Hematopoietic multipotent progenitor cell treated with erythropoietin and hydrocortisone succinate and interleukin-3 and kit ligand, for 15 days (in vitro differentiated cells): ENCODE measurements around the gene TENM4.
"Not testable (repeated sequence)": the region's sequence is repeated elsewhere in the genome, so short reads cannot be mapped to it uniquely, and the experiment has no call there.

Source experiments
- DNase-seq: peaks from one replicate; pipeline ENCODE4 v3.0.0-alpha.2; 2015; ENCODE audit warnings: low spot score

The TENM4 gene

DNA sequence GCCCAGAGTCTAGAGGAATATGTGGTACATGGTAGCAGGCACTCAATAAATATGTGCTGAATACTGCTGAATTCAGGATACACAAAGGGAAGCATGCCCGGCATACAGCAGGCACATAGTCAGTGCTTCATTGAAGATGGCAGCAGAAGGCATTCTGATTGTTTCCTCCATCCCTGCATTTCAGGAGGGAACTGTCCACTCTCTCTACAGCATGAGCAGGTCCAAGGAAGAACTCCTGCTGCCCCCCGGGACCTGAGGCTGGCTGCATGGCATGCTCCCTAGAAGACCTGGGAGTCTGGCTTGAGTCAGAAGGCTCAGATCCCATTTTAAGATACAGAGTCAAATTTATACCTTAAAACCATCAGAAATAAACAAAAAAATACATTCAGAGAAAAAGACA, 546.8 kb downstream of the TENM4 start:
- no peak for DNase-seq

DNA sequence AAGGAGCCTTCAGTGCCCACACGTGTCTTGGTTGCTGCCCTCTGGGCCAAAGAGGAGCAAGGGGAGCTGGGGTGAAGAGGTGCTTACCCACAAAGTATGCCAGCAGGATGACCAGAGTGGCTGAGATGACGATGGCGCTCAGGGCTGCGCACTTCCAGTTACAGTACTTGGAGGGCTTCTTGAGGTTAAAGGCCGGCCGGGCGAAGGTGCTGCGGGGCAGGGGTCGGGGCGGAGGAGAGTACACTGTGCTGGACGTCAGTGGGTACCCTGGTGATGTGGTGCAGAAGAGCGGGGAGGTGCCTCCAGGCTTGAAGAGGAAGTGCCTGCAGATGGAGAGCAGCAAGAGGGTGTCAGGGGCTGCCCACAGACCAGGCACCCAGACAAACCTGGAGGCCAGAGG, 551.1 kb downstream of the TENM4 start:
- DNase-seq: no peak

DNA sequence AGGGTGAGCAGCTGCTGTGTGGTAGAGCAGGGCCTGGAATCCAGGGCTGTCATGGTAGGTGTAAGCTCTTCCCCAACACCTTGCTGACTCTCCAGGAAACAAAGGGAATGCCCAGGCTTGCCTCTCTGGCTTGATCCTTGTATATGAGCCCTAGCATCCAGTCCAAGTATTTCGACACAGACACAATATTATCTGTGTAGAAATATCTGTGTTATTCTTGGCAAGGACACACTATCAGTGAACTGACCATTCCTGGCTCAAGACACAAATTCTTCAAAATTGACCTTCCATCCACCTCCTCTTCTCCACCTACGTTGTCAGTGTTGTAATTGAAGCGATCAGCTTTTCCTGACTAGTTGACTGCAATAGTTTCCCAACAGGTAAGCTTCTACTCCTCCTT, 554.2 kb downstream of the TENM4 start:
- DNase-seq: no peak

DNA sequence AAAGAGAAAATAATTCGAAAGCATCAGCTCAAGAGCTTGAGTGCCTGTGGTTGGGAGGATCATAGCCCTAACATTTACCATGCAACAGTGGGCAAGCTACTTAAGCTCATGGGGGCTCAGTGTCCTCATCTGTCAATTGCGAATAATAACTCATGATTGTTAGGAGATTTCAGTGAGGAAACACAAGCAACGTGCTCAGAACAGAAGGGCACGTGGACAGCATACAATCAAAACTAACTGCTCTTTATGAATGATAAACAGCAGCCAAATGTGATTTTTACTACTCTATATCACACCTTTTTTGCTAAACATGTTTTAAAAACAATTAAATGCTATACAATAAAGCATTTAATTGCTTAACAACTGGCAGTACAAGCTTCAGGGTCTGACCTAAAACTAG, 556.1 kb downstream of the TENM4 start:
- no peak for DNase-seq

DNA sequence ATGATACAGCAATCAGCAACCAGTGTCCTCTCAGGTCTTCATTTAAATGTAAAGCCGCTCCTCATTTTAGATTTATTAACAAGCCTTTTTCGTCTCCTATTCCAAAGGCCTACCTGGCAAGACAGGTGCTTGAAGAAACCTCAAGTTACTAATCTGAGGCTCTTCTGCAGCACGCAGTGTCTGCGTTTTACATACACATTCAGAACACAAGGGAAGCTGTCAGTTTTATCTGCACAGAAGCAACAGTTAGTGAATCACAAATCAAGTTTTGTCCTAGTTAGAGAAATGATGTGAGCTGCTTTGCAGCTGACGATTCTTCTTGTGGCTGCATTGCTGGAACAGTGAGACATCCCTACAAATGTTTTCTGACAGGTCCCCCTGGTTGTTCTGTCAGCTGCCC, 557.3 kb downstream of the TENM4 start:
- no peak for DNase-seq

DNA sequence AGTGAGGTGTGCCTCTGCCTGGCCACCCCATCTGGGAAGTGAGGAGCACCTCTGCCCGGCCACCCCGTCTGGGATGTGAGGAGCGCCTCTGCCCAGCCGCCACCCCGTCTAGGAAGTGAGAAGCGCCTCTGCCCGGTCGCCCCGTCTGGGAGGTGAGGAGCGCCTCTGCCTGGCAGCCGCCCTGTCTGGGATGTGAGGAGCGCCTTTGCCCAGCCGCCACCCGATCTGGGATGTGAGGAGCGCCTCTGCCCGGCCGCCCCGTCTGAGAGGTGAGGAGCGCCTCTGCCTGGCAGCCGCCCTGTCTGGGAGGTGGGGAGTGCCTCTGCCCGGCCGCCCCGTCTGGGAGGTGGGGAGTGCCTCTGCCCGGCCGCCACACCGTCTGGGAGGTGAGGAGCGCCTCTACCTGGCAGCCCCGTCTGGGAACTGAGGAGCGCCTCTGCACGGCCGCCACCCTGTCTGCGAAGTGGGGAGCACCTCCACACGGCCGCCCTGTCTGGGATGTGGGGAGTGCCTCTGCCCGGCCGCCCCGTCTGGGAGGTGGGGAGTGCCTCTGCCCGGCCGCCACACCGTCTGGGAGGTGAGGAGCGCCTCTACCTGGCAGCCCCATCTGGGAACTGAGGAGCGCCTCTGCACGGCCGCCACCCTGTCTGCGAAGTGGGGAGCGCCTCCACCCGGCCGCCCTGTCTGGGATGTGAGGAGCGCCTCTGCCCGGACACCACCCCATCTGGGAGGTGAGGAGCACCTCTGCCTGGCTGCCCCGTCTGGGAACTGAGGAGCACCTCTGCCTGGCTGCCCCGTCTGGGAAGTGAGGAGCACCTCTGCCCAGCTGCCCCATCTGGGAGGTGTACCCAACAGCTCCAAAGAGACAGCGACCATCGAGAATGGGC, 561.5 kb downstream of the TENM4 start:
- DNase-seq: not testable (repeated sequence)

DNA sequence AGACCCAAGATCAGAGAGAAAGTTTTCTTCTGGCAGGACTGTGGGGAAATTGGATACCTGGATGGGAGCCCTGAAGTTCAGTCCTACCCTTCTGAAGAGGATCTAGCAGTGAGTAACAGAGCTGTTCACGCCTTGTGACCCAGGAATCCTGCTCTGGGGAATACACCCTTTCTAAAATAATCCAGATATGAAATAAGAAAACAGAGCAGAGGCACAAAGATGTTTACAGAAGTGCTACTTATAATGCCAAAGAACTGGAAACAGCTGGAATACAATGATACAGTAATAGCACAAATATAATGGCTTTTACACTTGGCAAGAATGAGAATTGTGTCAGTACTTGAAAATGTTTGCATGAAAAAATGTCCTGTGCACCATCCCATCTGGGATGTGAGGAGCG, 562.2 kb downstream of the TENM4 start:
- no peak for DNase-seq

DNA sequence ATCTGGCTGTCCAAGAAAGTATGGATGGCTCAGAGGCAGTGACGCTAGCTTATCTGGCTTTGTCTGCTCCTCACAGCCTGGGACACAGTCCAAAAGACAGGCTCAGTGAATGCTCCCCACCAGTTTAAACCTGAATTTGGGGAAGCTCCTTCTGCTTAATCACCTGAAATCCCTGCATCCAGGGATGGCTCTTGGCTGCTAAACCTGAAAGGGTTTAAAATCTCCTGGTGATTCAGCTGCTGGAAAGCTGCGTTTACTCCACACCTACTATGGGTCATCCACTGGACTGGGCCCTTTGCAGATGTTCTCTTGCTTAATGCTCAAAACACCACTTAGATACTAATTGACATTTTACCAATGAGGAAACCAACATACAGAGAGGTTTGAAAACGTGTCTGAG, 564.2 kb downstream of the TENM4 start:
- DNase-seq: no peak

DNA sequence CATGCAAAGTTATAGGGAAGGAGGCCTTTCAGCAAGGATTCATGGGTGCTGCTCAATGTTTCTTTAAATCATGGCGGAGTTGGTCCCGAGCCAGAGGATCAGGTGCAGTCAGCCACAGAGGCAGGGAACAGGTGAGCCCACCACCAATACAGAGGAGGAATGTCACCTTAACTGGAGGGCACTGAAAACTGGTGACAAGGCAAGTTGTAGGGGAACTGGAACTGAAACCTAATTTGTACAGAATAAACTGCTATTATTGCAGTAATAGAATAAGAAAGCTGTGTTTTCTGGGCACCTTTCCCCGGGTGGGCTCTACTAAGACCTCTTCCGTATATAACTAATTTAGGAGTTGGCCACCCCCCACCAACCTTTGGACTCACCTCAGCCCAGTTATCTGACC, 570.2 kb downstream of the TENM4 start:
- DNase-seq: no peak

DNA sequence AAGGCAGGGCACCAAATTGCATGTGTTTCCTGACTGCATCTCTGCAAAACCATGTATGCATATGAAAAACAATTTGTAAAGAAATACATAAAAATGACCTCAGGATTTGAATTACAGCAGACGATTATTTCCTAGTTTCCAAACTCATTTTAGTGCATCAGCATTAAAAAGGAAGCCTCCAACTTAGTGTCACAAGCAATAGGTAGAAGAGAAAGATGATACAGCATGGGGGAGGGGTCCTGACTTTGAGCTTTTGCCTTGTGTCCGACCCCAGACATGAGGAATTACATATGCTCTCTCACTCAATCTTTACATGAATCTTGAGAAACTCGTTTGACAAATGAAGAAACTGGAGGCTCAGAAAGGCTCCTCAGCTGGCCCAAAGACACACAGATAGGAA, 571.5 kb downstream of the TENM4 start:
- no peak for DNase-seq

DNA sequence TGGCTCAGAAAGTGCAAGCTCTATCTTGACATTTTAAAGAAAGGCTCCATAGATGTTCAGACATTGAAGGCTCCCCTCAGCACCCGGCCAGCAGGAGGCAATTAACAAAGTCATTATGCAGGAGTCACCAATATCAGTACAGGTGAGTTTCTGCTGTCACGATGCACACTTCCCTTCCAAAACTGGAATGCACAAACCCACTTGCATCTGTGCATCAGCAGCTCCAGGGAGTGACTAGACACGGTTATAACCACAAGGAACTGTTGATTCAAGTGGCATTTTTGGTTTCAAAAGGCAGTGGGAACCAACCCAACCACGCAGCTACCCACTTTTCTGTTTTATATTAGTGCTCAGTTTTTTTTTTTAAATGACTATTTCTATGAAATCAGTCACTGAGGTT, 572.3 kb downstream of the TENM4 start:
- DNase-seq: no peak

DNA sequence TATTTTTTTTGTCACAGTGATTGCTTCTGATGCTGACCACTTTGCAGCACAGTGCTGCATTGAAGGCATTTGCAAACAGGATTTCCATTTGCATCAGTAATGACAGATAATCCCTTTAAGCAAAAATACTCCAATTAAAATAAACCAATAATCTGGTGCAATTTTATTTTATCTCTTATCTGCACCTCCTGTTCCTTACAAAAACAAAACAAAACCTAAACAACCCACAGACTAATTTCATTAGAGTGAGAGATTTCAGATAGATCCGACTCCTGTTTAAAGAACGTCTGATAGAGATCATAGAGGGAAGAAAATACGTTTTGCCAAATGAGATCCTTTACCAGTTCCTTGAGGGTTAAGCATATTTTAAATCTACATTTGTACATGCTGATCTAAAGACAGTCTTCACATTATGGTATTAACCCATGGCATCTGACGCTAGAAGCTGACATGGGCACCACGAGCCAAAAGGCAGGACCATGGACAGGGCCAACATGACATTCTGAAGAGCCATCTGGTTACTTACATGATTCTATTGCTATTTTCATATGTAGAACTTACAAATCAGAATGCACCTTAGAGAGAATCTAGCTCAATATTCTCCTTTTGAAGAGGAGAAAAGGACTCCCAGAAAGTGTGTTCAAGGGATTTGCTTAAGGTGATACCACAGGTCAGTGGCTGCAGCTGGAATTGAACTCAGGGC, 580.0 kb downstream of the TENM4 start:
- DNase-seq: no peak

DNA sequence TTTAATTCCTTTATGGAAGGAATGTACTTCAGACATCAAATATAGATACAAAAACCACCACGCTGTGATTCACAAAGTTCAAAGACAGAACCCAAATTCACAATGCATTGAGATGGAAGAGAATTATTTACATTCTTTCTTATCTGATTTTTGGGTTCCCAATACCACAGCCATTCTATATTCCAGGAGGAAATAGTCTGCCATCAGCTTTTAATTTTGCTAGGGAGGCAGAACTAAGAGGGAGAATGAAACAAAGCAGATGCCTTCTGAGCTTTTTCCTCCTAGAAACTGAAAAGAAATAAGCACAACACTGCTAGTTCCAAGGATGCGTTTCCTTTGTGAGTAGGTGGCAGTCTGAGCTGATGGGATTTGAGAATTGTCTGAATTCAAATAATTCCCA, 583.1 kb downstream of the TENM4 start:
- no peak for DNase-seq

DNA sequence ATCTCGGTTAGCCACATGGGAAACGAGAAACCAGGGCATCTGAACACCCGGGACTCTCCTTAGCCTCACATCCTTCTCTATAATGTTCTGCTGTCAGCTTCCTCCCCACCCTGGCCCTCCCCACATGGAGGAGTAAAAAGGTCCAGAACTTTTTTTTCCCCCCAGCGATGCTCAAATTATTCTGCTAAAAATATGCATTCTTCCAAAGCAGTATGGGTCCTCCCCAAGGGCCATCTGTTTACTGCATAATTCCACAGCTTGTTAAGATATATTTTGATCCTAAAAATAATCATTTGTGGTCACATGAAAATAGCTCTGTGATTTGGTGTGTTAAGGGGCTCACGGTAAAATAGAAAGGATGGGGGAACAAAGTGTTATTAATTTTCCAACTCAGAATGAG, 584.6 kb downstream of the TENM4 start:
- no peak for DNase-seq

DNA sequence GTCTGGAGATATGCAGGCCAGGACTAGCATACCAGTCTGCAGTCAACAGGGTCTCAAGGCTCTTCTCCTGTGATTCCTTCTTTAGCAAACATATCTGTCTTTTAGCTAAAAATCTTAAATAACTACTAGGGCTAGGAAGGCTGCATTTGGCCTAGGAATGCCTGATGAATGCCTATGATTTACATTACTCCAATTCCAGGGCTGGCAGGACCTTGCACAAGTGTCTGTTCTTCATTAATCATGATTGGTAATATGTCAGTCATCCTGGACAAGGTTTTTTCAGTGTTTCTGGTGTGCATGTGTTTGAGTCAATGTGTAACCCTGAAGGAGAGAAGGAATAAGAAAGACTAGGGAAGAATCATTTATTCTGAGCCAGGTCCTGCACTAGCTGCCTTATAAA, 585.7 kb downstream of the TENM4 start:
- DNase-seq: no peak

DNA sequence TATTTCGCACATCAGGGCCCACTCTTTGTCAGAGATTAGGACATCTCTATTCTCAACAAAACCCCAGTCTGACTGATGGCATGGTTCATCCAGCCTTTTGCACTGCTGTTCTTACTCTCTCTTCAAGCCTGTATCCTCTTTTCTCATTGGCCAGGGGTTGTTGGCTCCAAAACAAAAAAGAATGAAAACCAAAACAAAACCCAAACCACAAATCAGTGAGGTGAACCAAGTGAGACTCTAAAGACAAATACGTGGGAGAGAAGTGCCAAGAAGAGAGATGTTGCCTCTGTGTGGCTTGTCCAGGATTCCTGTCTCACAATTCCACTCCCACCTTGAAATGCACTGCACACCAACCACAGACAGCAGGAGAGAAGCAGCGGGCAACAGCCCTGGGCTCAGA, 587.3 kb downstream of the TENM4 start:
- DNase-seq: no peak

DNA sequence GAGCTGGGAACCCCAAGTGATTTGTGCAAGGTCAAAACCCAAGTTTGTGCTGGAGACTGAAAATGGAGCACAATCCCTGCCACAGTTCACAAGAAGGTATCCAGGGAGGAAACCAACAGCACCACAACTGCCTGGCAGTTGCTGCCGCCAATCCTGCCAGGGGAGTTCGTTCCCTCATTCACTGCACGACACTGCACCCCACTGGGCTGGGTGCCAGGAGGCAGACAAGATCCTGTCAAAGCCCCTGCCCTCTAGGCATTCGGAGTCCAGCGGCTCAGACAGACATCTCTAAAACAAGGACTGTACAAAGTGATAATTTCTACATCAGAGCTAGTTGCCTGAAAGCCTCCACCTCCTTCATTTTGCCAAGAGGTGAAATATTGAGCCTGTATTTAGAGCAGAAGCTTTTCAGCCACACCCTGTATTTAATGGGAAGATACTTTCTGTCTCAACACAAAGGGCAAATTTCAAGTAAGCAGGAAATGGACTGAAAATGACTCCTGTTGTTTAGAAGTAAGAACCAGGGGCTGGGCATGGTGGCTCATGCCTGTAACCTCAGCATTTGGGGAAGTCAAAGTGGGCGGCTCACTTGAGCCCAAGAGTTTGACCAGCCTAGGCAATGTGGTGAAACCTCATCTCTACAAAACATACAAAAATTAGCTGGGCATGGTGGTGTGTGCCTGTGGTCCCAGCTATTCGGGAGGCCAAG, 588.8 kb downstream of the TENM4 start:
- no peak for DNase-seq

DNA sequence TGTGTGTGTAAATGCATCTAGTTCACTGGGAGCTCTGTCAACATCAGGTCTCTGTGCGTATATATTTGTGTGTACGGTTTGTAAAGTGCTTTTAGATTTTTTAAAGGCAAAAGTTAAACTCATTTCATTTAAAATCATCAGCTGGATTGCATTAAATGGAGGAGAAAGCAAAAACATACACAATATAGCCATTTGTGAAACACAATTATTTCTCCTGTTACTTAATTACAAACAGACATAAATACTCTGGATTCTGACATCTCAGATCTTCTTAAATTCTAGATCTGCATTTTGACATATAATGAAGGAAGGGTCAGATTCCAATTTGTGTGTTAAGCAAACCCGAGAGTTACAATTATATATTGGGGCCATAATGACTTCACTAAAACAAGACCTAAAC, 590.8 kb downstream of the TENM4 start:
- DNase-seq: no peak

DNA sequence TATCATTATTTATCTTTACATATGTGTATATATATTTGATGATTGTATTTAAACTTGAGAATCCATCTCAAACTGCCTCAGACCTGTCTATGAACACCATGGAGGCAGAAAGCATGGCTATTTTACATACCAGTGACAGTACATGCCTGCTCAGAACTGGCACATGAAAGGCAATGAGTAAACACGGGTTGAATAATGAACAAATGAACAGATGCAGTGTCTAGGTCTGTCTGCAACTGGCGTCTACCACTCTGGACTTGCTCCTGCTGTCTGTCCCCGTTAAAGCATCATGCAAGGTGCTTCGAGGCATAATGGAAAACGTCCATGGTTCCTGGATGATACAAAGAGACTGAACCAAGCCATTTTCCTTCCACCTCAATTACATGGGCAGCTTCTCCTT, 594.6 kb downstream of the TENM4 start:
- DNase-seq: no peak

DNA sequence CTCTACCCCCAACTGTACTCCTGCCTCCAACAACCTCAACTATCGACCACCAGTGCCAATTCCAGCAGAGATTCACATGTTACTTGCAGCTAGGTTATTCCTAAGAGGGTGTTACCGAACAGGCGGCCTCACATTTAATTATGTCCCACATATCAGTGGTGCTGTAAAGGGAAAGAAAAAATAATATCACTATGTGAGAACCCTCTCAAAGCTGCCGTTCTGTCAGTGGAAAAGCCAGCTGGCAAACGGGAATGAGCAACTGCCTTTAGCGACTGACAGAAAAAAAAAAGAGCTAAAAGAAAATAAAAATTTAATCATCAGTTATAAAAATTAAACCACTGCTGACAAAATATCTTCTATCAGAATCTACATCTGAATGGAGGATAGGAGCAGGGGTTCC, 595.3 kb downstream of the TENM4 start:
- no peak for DNase-seq

DNA sequence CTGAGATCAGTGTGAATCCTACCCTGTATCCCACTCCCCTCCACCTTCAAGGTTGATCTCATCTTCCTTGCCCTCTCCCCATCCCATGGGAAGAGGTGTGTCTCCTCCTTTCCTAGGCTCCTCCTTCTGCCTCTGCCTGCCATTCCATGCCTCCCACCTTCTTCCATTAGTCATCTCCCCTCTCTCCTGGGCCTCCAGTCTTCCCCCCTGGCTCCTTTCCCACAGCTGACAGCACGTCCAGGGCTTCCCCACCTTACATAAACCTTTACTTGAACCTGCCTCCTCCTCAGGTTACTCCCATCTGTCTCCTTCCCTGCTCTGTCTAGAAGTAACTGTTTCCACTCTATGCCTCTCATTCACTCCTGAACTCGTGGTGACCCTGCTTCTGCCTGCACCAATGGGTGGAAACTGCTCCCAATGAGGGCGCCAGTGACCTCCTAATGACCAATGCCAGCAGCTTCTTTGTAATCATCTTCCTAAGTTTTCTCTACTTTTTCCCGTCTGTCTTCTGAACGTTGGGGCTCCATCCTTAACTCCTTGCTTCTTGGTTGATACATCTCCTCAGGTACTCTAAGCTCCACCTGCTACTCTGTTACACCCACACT, 599.3 kb downstream of the TENM4 start:
- DNase-seq: no peak

DNA sequence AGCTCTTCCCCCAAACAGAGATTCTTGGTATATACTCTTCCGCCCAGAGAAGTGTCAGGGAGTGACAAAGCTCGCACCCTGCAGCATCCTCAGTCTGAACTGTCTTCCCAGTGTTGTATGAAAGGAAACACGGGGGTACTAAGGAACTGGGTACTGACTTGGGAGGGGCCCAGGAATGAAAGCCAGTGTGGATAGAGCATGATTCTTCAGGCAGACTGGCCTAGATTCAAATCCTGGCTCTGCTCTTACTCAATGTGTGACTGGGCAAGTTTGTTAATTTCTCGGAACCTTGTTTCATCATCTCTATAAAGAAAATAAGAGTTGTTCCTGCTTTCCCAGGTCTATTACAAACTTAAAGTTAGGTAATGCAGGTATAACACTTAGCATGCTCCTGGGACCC, 600.2 kb downstream of the TENM4 start:
- DNase-seq: no peak

DNA sequence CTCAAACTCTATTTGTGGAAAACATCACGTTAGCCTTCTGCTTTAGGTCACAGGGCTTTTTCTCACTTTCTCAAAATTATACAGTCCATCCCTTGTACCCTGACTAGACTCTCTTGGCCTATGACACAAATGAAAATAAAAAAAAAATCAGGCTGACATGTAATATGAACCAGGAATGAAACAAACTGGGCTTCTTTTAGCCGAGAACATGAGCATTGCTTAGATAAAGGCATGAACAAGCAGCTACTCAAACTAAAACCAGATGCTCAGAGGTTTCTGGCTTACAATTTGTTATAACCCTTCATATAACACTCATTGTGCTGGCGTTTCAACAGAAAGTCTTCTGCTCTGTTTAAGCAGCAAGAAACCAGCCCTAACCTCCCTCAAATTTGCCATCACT, 600.6 kb downstream of the TENM4 start:
- no peak for DNase-seq
